ENCODE results near the gene NR6A1.

Gene NR6A1

DNA sequence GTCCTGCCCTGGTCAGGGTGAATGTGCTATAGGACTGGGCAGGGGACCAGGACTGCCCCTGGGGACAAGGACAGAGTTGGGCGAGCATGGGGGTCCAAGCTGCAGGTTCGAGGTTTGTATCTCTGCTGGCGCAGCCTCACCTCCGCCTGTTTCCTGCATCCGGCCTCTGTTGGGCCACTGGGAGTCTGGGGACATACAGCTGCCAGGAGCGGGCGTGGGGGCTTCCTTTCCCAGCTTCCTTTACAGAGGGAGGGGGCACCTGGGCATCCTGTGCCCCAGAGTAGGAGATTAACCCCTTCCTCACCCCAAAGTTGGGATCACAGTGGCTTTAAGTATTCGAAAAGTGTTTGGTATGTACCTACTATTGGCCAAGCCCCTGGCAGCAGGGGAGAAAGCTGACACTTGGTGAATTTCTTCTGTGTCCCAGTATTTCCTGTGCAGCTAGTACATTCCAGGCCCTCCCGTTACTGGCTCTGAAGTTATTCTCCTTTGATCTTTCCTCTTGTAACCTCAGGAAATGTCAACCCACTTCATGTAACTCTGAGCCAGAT, 24.8 kb upstream of the NR6A1 start:
- H3K4me3 ChIP-seq (ENCODE audit: low read depth, low read length) = no peak overlapping the region
- TF ChIP-seq, protein P1, sequence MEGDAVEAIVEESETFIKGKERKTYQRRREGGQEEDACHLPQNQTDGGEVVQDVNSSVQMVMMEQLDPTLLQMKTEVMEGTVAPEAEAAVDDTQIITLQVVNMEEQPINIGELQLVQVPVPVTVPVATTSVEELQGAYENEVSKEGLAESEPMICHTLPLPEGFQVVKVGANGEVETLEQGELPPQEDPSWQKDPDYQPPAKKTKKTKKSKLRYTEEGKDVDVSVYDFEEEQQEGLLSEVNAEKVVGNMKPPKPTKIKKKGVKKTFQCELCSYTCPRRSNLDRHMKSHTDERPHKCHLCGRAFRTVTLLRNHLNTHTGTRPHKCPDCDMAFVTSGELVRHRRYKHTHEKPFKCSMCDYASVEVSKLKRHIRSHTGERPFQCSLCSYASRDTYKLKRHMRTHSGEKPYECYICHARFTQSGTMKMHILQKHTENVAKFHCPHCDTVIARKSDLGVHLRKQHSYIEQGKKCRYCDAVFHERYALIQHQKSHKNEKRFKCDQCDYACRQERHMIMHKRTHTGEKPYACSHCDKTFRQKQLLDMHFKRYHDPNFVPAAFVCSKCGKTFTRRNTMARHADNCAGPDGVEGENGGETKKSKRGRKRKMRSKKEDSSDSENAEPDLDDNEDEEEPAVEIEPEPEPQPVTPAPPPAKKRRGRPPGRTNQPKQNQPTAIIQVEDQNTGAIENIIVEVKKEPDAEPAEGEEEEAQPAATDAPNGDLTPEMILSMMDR (IDR thresholded peaks at IDR 0.05; ENCODE audit: low read depth, low read length) = no peak

DNA sequence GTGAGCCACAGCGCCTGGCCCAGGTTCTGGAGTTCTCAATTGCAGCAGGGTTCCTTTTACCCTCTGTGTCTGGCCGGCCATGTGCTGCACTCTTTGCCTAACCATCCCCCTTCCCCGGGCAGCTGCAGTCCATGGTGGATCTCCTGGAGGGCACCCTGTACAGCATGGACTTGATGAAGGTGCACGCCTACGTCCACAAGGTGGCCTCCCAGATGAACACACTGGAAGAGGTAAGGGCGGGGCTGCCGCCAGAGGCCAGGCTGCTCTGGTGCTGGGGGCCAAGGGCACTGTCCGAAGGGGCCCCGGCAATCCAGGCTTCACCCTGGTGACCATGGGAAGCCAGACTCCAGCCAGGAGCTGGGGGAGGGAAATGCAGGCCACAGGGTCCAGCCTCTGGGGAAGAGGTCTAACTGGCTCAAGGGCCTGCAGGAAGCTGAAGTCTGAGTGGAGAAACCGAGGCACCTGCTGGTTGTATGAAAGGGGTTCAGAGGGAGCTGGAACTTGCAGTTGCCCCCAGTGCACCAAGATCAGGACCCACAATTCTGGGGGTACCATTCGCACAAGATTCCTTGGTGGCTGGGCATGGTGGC, 23.9 kb upstream of the NR6A1 start:
- TF ChIP-seq, protein P1 (IDR thresholded peaks at IDR 0.05; ENCODE audit: low read depth, low read length) = no peak
- H3K4me3 ChIP-seq (ENCODE audit: low read depth, low read length) = no peak overlapping the region

DNA sequence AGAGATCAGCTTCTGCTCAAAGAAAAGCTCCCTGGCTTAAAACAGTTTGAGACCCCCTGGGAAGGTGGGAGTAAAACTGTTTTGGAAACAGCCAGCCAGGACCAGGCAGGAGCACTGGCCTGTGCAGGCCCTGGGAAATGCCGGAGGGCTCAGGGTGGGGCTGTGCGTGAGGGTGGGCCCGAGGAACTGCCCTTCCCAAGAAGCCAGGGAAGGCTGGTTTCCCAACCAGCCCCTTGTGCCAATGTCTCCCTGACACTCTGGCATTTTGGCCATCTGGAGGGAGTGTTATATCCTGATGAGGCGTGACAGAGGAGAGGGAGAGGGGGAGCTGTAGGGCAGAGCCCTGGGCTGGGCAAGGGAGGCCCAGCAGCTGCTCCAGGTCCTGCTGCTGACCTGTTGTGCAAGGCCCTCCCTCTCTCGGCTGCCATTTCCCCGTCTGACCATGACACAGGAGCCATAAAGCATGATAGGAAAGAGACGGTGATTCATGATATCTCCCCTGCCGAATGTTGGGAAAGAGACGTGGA, 22.0 kb upstream of the NR6A1 start:
- TF ChIP-seq, protein P1 (IDR thresholded peaks at IDR 0.05; ENCODE audit: low read depth, low read length) = no peak
- no peak overlapping the region for H3K4me3 ChIP-seq (ENCODE audit: low read depth, low read length)

DNA sequence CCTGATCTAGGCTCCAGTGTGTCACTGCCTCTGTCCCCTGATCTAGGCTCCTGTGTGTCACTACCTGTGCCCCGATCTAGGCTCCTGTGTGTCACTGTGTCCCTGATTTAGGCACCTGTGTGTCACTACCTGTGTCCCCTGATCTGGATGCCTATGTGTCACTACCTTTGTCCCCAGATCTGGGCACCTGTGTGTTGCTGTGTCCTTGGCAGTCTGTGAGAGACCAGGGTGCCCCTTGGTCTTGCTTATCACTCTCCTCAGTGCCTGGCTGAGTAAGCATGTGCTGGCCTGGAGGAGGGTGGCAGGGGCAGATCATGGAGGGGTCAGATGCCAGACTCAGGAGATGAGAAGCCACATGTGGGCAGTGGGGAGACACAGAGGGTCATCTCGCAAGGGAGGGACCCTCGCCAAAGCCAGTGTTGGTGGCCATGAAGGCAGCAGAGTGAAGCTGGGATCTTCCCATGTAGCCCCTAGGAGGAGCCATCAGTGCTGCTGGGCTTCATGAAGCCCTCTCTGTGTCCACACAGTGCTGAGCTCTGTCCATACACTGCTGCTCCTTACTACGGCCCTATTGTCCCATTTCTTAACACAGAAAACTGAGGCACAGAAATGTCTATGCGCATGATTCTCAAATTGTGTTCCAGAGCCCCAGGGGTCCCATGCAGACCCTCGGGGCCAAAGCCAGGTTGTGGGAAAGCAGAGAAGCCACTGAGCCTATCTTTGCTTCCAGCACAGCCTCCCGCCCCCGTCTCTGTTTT, 21.3 kb upstream of the NR6A1 start:
- H3K4me3 ChIP-seq (ENCODE audit: low read depth, low read length) = no peak overlapping the region
- TF ChIP-seq, protein P1 (IDR thresholded peaks at IDR 0.05; ENCODE audit: low read depth, low read length) = no peak

DNA sequence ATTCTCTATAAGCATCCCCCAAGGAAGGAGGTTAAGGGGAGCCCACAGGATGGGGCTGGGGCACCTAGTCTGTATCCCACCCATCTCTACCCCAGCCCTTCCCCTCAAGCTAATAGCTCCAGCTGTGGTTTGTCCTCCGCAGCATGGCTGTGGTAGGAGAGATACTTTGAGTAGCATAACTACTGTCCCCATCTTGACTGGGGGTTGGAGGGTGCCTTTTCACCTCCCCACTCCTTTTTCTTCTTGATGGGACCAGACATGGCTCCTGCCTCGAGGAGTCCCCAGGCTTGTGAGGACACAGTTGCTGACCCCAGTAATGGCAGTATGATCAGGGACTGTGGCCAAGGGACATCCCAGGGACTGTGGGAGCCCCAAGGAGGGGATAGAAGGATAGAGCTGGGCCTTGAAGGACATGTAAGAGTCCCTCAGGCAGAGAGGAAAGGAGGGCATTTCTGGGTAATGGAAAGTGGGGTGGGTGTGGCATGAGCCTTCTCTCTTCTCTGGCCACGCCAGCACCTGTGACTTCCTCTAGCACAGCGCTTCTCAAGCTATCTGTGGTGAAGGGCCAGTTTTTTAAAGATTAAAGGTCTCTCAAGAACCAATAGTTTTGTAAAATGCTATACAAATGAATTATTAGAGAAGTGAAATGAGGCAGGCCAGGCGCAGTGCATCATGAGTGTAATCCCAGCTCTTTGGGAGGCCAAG, 19.8 kb upstream of the NR6A1 start:
- H3K4me3 ChIP-seq (ENCODE audit: low read depth, low read length) = no peak overlapping the region
- TF ChIP-seq, protein P1 (IDR thresholded peaks at IDR 0.05; ENCODE audit: low read depth, low read length) = no peak

DNA sequence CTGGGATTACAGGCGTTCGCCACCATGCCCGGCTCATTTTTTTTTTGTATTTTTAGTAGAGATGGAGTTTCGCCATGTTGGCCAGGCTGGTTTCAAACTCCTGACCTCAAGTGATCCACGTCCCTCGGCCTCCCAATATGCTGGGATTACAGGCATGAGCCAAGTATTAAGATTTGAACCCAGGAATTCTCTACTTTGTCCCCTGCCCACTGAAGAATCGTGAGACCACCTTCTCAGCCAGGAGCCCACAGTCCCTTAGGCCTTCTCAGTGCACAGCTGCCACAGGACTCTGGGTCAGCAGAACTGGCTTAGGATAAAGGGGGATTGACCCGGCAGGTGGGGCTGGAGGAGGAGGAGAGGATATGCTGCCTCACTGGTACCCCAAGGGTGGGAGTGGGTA, 19.2 kb upstream of the NR6A1 start:
- no peak overlapping the region for H3K4me3 ChIP-seq (ENCODE audit: low read depth, low read length)
- TF ChIP-seq, protein P1 (IDR thresholded peaks at IDR 0.05; ENCODE audit: low read depth, low read length) = no peak
